Measurements from ENCODE around the gene LRRC51.

- TF ChIP-seq POLR2A (IDR thresholded peaks at IDR 0.05; ENCODE audit: low read length) (no peak), GATA1 (IDR thresholded peaks at IDR 0.05; ENCODE audit: low read depth, low read length) (no peak)
Measured at GRCh38 chr11:72124046-72124445, 43.4 kb downstream of the LRRC51 start.

All from erythroblast (primary cell).